HepG2 (cell line): ENCODE measurements around the gene TUBB2B. TPM values are rescaled to one million over a fixed set of nuclear protein-coding genes. Genes with fewer than 3 reads are reported as not detected.

Experiments
- CHD2 ChIP-seq: IDR thresholded peaks from 2 replicates; pipeline ENCODE4 v1.6.1; 2011; ENCODE audit warnings: low read depth, low read length, improper control_type of control experiment
- CHD4 ChIP-seq: fragments of 200-600 bp; sonication (generic); IDR thresholded peaks from 2 replicates; pipeline ENCODE4 v1.7.0; 2017; ENCODE audit warnings: mild to moderate bottlenecking, low read length, borderline replicate concordance
- EHMT2 ChIP-seq: fragments of 200-600 bp; sonication (generic); IDR thresholded peaks from 2 replicates; pipeline ENCODE4 v1.7.0; 2017; ENCODE audit warnings: antibody characterized with exemption, low read depth, low read length, borderline replicate concordance
- GATAD2A ChIP-seq: IDR thresholded peaks from 2 replicates; pipeline ENCODE4 v1.6.1; 2016
- GLMP ChIP-seq: sonication (generic); formaldehyde crosslinking; IDR thresholded peaks from 2 replicates; pipeline ENCODE4 v1.9.0; 2021; ENCODE audit warnings: missing genetic modification reagents, mild to moderate bottlenecking, borderline replicate concordance
- HDAC2 ChIP-seq: sonication (generic); formaldehyde crosslinking; IDR thresholded peaks from 2 replicates; pipeline ENCODE4 v1.4.0; 2020; ENCODE audit warnings: missing genetic modification reagents
- HIC2 ChIP-seq: sonication (generic); formaldehyde crosslinking; IDR thresholded peaks from 2 replicates; pipeline ENCODE4 v1.9.0; 2022; ENCODE audit warnings: low read depth, missing genetic modification reagents
- JUND ChIP-seq: sonication (generic); formaldehyde crosslinking; IDR thresholded peaks from 2 replicates; pipeline ENCODE4 v1.8.0; 2022; ENCODE audit warnings: mild to moderate bottlenecking, missing genetic modification reagents
- KAT2B ChIP-seq: fragments of 150-350 bp; IDR thresholded peaks from 2 replicates; pipeline ENCODE4 v1.6.1; 2014; ENCODE audit warnings: low read depth, low read length, borderline replicate concordance
- MBNL3 ChIP-seq: fragments of 250-450 bp; sonication (Bioruptor Pico); conservative IDR thresholded peaks from 2 replicates; pipeline ENCODE4 v1.8.0; 2022; ENCODE audit warnings: mild to moderate bottlenecking, inconsistent platforms
- RXRA ChIP-seq: sonication (generic); formaldehyde crosslinking; IDR thresholded peaks from 2 replicates; pipeline ENCODE4 v1.5.1; 2020; ENCODE audit warnings: missing genetic modification reagents
- SAFB2 ChIP-seq: sonication (generic); formaldehyde crosslinking; IDR thresholded peaks from 2 replicates; pipeline ENCODE4 v1.5.1; 2020; ENCODE audit warnings: missing genetic modification reagents, low read depth, mild to moderate bottlenecking, borderline replicate concordance
- SRSF9 ChIP-seq: fragments of 200-400 bp; formaldehyde crosslinking; IDR thresholded peaks from 2 replicates; pipeline ENCODE4 v1.6.1; 2018; ENCODE audit warnings: borderline replicate concordance, mild to moderate bottlenecking, low read depth, low read length; ENCODE audit not compliant: insufficient read depth, poor library complexity, severe bottlenecking
- THAP11 ChIP-seq: IDR thresholded peaks from 2 replicates; pipeline ENCODE4 v1.6.1; 2016; ENCODE audit warnings: missing biosample characterization, missing genetic modification reagents
- ZFP36L1 ChIP-seq: sonication (generic); formaldehyde crosslinking; IDR thresholded peaks from 2 replicates; pipeline ENCODE4 v1.8.0; 2022; ENCODE audit warnings: mild to moderate bottlenecking, missing genetic modification reagents, moderate library complexity
- ZFYVE20 ChIP-seq: sonication (generic); formaldehyde crosslinking; IDR thresholded peaks from 2 replicates; pipeline ENCODE4 v1.8.0; 2023; ENCODE audit warnings: low read depth, mild to moderate bottlenecking, moderate library complexity, missing genetic modification reagents, borderline replicate concordance
- ZNF407 ChIP-seq: sonication (generic); formaldehyde crosslinking; IDR thresholded peaks from one replicate; pipeline ENCODE4 v1.5.1; 2020; ENCODE audit warnings: mild to moderate bottlenecking, missing genetic modification reagents; ENCODE audit errors: not compliant biosample characterization
- polyA plus RNA-seq, 8 experiments: library from polyadenylated mRNA; depleted of rRNA in 3 of 8; stranded (reverse) in 7 of 8; unstranded in 1 of 8; fragments of >200 nt; fragmentation: Illumina TruSeq in 4 of 8; extraction: Trizol in 4 of 8; gene quantifications; 2 replicates each; pipeline versions ENCODE4 v1.2.1 to v1.2.3, GENCODE V29; 2011 to 2016; ENCODE audit warnings: low read depth in 4 of 8, missing spikeins in 1 of 8, mixed read lengths in 1 of 8; ENCODE audit not compliant: insufficient read depth in 1 of 8
- total RNA-seq, 5 experiments: library from RNA; depleted of rRNA; stranded (reverse); fragments of >200 nt; fragmentation: Illumina TruSeq; extraction: Trizol; gene quantifications; 2 replicates each; pipeline ENCODE4 v1.2.3, GENCODE V29; 2016; ENCODE audit warnings: low read depth in 1 of 5

TUBB2B gene
- total and polyA plus RNA-seq, 2 of the 13 experiments (the other 11 are each of a cell fraction or from before 2014, with no cell fraction given), result 10.3 to 23.6 TPM

- TF ChIP-seq SRSF9 (no peak), JUND (peak; percentile 77; the same call in 1 of the 2 replicates), ZNF407 (CRISPR knock-in tag) (peak; percentile 53), CHD2 (no peak), ZFP36L1 (CRISPR knock-in tag) (no peak), KAT2B (no peak), MBNL3 (CRISPR knock-in tag) (no peak), RXRA (peak; percentile 13; the same call in 1 of the 2 replicates), HIC2 (CRISPR knock-in tag) (peak; percentile 35; the same call in 1 of the 2 replicates), SAFB2 (CRISPR knock-in tag) (no peak), ZFYVE20 (0 out of 2 replicates have a peak, but pooled peaks have one; percentile 45), CHD4 (no peak), EHMT2 (no peak), GATAD2A (CRISPR knock-in tag) (peak; percentile 61), THAP11 (CRISPR knock-in tag) (peak; percentile 44; the same call in 1 of the 2 replicates), HDAC2 (no peak), GLMP (CRISPR knock-in tag) (no peak)
Observed at GRCh38 chr6:3247255-3248146, 20.0 kb upstream of the TUBB2B start (continued).
